Measurements from ENCODE around the gene DAND5. TPM values are rescaled to one million over a fixed set of nuclear protein-coding genes. Genes with fewer than 3 reads are reported as not detected.
A peak's percentile ranks its signal among the peaks of the same experiment; 100 is the strongest.

The DAND5 gene
- total and polyA plus RNA-seq, 2 of the 13 experiments (the other 11 are each of a cell fraction or from before 2014, with no cell fraction given): 0.04 TPM; not detected in 1

GRCh38 chr19:12937927-12938778 lies 31.2 kb upstream of the DAND5 start, which contains the start of gene CALR (continued):
- TF ChIP-seq ZNF674 (CRISPR knock-in tag; IDR thresholded peaks at IDR 0.05; ENCODE audit: low read depth) (0 out of 2 replicates have a peak, but pooled peaks have one; percentile 79), ZNF841 (CRISPR knock-in tag; IDR thresholded peaks at IDR 0.05; ENCODE audit: borderline replicate concordance) (no peak), ZNF232 (CRISPR knock-in tag; IDR thresholded peaks at IDR 0.05; ENCODE audit: borderline replicate concordance) (peak; percentile 65; the same call in 1 of the 2 replicates), SIX4 (CRISPR knock-in tag; IDR thresholded peaks at IDR 0.05) (no peak), GZF1 (CRISPR knock-in tag; IDR thresholded peaks at IDR 0.05) (peak; percentile 58; the same call in 1 of the 2 replicates), ZNF652 (CRISPR knock-in tag; IDR thresholded peaks at IDR 0.05; ENCODE audit: borderline replicate concordance, low read depth) (no peak), HIVEP1 (CRISPR knock-in tag; IDR thresholded peaks at IDR 0.05) (no peak), ZNF230 (CRISPR knock-in tag; IDR thresholded peaks at IDR 0.05) (no peak; the same call in 1 of the 2 replicates), ZNF616 (CRISPR knock-in tag; IDR thresholded peaks at IDR 0.05; ENCODE audit: low read depth) (peak; percentile 75; the same call in 1 of the 2 replicates), ZC3H4 (CRISPR knock-in tag; IDR thresholded peaks at IDR 0.05; ENCODE audit: borderline replicate concordance) (0 out of 2 replicates have a peak, but pooled peaks have one; percentile 18), ZNF691 (CRISPR knock-in tag; IDR thresholded peaks at IDR 0.05; ENCODE audit: borderline replicate concordance, low read depth) (0 out of 2 replicates have a peak, but pooled peaks have one; percentile 75), ZNF331 (CRISPR knock-in tag; IDR thresholded peaks at IDR 0.05) (no peak; the same call in 1 of the 2 replicates), ZNF589 (CRISPR knock-in tag; conservative IDR thresholded peaks at IDR 0.05) (0 out of 2 replicates have a peak, but pooled peaks have one; percentile 28), ZNF543 (CRISPR knock-in tag; IDR thresholded peaks at IDR 0.05) (peak; percentile 84), TCF7L2 (IDR thresholded peaks at IDR 0.05; ENCODE audit: low read depth, low read length) (no peak), IRF9 (CRISPR knock-in tag; IDR thresholded peaks at IDR 0.05; ENCODE audit: borderline replicate concordance) (no peak; the same call in 1 of the 2 replicates), ARNT2 (CRISPR knock-in tag; IDR thresholded peaks at IDR 0.05; ENCODE audit: low read depth) (peak; percentile 79), GATA4 (IDR thresholded peaks at IDR 0.05; ENCODE audit: borderline replicate concordance, low read depth) (0 out of 2 replicates have a peak, but pooled peaks have one; percentile 22), ZNF276 (CRISPR knock-in tag; IDR thresholded peaks at IDR 0.05; ENCODE audit: low read depth) (peak; percentile 51; the same call in 1 of the 2 replicates), CREB3 (CRISPR knock-in tag; IDR thresholded peaks at IDR 0.05) (0 out of 2 replicates have a peak, but pooled peaks have one; percentile 46), ZNF775 (CRISPR knock-in tag; IDR thresholded peaks at IDR 0.05; ENCODE audit: borderline replicate concordance) (peak; percentile 77; the same call in 1 of the 2 replicates)
- TF ChIP-seq, protein P1, sequence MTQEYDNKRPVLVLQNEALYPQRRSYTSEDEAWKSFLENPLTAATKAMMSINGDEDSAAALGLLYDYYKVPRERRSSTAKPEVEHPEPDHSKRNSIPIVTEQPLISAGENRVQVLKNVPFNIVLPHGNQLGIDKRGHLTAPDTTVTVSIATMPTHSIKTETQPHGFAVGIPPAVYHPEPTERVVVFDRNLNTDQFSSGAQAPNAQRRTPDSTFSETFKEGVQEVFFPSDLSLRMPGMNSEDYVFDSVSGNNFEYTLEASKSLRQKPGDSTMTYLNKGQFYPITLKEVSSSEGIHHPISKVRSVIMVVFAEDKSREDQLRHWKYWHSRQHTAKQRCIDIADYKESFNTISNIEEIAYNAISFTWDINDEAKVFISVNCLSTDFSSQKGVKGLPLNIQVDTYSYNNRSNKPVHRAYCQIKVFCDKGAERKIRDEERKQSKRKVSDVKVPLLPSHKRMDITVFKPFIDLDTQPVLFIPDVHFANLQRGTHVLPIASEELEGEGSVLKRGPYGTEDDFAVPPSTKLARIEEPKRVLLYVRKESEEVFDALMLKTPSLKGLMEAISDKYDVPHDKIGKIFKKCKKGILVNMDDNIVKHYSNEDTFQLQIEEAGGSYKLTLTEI (CRISPR knock-in tag; conservative IDR thresholded peaks at IDR 0.05): no peak

Measured in HepG2 (cell line).